DMS53 treated with DMSO at 0.1 percent for 48 hours (cell line): ENCODE results near the gene SLC25A15.

ENCODE experiments used
- DNase-seq: peaks from one replicate; lab custom pipeline; 2025; ENCODE audit not compliant: unreplicated experiment; lab: John Stamatoyannopoulos, UW

SLC25A15 gene

DNA sequence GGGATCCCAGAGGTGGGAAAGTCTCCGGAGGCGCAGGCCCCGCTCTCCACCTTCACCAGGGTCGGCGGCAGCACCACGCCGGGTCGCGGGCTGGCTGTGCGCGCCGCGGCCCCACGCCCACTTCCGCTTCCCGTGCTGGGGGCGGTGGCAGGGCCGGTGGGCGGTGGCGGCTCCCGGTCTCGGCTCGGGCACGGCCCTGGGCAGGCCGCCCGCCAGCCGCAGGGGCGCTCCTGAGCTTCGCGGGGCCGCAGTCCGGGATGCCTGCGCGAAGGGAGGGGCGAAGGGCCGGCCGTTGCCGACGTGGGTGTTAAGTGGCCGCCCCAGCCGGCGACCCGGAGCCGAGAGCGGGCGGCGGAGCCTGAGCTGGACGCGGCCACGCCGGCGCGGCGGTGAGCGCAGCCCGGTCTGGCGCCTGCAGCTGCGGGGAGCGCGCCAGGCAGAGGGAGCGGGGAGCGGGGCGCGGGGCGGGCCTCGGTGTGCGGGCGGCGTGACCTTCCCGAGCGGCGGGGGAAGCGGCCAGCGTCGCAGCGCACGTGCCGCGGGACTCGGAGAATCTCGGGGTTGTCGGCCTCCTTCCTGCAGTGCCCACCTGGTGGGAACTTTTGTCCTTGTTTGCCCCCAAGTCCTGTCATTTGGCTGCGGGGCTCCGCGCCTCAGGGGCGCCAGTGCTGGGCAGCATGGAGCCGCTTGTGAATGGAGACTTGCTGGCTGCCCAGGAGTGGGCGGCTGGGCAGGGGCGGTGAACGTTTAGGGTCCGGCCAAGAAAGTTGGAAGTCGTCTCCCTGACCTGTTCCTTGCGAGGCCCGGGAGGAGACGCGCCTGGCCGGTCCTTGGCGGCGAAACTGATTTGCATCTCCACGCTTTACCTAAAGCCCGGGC is at the start of gene SLC25A15:
SLC25A15 (plus strand) TSS at position 337 of the 879 bp plus-strand sequence. CDS start 3,616 bp downstream, outside the sequence.
- DNase-seq = peak; percentile 44

DNA sequence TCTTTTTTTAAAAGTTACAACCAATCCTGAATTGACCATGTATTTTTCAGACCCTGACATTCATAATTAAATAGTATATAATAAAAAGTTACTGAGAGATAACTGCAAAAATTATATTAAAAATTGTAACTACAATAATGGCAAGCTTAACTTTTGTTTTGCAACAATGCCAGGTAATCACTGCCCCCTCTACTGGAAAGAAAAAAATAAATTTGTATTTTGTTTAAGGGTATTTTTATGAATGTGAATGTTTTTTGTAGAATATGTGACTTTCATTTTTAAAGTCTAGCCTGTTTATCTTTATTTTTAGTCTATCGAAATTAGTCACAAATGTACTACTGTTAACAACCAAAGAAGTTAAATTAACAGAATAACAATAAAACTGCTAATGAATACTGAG is 40.1 kb upstream of the SLC25A15 start:
- no peak for DNase-seq

DNA sequence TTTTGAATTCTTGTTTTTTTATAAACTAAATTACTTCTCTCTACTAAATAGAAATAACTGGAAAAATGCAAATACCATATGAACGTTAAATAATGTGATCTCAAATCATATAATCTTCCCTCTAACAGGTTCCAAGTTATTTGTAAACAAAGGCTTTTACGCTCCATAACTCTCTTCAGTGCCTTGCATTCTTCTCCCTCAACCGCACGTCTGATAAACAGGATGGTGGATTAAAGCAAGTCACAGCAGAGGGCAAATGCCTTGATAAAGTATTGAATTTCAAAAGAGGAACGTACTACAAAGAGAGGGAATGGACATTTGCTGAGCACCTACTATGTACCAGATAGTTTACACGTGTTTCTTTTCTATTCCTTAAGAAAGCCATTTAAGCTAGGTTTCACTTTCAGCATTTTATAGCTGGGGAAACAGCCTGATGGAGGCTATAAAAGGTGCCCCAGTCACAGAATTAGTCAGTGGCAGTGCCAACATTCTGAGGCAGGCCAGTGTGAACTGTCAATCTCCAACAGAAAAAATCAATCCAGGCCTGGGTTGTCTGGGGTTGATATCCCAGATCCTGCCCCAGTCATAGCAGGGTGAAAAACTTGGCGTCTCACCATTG is 34.2 kb upstream of the SLC25A15 start:
- DNase-seq = no peak

GRCh38 chr13:40756042-40756441 is 33.4 kb upstream of the SLC25A15 start:
- no peak for DNase-seq

GRCh38 chr13:40758811-40759210 is 30.6 kb upstream of the SLC25A15 start:
- no peak for DNase-seq

GRCh38 chr13:40762849-40763248 is 26.6 kb upstream of the SLC25A15 start:
- DNase-seq = no peak

GRCh38 chr13:40764587-40765403 is 24.6 kb upstream of the SLC25A15 start:
- DNase-seq = no peak

DNA sequence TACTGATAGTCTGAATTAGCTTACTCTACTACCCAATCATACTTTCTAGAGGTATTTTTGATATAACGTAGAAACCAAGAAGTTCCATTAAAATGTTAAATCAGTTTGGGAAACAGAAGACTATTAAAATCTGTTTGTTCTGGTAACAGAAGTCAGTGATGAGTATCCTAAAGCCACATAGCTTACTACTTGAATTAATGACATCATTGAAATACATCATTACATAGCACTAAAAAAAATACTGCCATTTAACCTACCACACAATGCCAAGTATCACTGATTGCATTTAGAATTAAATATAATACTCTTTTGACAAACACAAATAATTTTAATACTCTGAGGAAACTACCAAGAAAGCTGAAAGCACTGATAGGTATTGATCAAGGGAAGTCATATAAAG is 23.8 kb upstream of the SLC25A15 start:
- no peak for DNase-seq

DNA sequence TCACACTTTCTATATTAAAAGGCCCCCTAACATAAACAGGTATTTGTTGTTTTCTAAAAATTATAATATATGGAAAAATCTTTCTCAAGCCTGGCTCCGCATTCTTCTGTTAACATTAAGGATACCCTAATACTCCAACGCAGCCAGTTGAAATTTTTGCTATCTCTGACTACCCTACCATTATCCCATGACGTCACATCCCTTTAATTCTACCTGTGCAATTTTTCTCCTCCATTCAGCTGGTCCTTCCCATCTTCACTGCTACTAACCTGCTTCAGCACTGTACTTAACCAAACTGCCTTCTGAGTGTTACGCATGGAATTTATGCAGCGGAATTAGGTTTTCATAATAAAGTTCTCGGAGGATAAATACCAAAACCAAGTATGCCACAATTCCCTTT is 19.4 kb upstream of the SLC25A15 start:
- no peak for DNase-seq

DNA sequence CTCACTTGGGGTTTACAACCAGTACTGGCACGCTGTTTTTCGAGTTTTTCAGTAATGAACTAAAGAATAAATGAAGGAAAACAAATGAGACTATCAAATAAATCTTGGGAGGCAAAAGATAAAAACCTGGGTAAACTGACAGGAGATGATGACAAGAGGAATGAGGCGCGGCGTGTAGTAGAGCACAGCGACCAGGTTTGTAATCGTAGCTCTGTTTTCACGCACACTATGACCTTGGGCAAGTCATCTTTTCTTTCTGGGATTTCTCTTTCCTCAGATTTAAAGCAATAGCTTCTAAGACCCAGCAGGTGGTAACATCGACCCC is 18.8 kb upstream of the SLC25A15 start:
- DNase-seq = no peak

- peak; percentile 87 for DNase-seq
Measured at GRCh38 chr13:40770934-40771618, 18.3 kb upstream of the SLC25A15 start, which contains the start of gene MRPS31. Gene MRPS31 (minus strand): TSS chr13:40771190. CDS start chr13:40771136, 54 bp downstream.

- DNase-seq = no peak
Measured at GRCh38 chr13:40772765-40773473, 16.5 kb upstream of the SLC25A15 start.

GRCh38 chr13:40774672-40775071 is 14.7 kb upstream of the SLC25A15 start:
- DNase-seq = no peak

DNA sequence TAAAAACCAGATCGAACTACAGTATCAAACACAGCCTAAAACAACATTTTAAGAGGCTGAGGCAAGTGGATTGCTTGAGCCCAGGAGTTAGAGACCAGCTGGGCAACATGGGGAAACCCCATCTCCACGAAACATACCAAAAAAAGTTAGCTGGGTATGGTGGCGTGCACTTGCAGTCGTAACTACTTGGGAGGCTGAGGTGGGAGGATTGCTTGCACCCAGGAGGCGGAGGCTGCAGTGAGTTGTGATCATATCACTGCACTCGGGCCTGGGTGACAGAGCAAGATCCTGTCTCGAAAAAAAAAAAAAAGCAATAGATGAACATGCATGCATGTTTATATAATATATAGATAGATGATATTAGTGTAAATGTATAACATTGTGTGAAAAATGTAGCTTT is 13.2 kb upstream of the SLC25A15 start:
- DNase-seq = no peak

DNA sequence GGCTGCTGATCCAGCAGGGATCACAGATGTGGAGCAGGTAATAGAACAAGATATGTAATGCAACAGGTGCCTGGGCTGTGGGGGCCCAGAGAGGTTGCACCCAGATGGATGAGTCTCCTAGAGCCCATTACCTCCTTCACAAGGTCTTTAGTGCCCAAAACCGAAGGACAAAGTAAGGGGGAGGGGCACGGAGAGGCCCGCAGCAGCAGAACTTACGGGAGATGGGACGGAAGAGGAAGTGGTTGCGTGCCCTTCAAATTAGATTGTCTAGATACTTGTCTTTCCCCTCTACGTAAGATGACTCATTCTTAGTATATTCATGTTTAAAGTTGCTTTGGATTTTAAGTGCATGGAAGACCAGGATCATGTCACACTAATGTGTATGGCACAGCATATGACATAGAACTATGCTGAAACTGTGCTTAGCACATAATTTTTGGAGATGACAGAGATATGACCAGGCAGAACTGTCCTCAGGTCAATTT is 12.7 kb upstream of the SLC25A15 start:
- DNase-seq = peak; percentile 41

DNA sequence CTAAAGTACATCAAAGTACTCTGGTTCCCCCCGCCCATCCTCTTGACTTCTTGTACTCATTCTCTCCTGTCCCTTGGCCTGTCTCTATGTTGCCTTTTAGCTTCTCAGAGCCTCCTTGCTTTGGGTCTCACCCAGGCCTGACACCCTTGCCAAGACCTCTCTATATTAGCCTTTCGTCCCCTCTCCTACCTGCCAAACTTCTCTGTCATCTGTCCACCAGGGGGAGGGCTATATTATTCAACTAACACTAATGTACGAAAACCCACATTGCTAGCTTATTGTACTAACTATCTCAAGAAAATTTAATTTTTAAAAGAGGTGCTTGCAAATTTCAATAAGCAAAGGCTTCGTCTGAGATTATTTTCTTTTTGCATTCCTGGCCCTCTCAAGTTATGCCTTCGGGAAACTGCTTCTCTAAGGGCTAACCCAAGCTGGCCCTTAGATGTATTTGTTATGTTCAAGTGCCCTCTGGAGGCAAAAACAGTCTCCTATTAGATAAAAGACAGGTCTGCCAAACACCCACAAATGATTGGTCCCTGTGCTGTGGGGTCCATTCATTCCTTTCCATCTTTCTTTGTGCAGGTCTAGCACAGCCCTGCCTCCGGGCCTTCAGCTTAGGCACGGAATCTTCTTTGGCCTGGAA is 12.1 kb upstream of the SLC25A15 start:
- DNase-seq = peak; percentile 49

DNA sequence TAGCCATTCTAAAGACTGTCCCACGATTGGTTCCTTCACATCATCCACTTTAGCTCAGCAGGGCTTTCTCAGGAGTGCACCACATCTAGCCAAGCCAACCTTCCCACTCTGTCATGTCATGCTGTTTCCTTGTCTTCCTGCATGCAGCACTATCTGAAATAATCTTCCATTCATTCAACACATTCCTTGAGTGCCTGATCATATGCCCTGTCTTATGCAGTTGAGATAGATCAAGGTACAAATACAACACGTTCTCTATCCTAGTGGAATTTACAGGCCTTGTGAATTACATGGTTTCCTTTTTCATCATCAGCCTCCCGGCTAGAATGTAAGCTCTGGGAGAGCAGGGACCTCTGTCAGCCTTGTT is 11.6 kb upstream of the SLC25A15 start:
- no peak for DNase-seq

DNA sequence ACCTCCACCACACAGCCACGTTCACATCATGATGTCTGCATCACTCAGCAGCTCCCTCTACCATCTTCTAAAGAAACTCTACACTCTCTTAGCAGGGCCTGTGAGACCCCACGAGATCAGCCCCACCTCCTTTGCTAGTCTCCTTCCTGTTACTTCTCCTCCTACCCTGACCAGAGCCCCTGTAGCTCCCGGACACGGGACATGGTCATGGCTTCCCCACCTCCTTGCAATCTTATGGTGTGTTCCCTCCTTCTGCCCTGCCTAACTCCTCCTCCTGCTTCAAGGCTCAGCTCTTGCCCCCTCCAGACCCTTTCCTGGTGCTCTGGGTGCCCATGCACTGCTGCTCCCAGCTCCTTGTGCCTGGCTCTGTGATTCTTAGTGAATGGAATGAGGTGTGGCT is 10.4 kb upstream of the SLC25A15 start:
- no peak for DNase-seq

DNA sequence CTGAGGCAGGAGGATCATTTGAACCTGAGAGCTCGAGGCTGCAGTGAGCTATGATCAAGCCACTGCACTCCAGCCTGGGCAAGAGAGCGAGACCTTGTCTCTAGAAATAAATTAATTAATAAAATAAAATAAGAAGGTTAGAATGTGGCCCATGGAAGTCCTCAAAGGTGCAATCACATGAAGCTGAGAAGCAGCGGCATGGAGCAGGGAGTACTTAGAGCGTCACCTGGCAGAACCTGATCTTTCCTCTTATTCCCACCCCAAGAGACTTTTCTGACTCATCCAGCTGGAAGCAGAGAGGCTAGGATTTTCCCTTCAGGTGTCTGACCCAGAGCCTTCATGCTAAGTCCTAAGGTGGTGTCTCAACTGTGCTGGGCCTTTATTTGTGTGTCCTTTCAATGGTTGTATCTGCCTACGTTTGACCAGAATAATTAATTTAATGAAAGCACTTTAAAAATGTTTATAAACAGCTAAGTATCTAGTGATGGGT is 9.6 kb upstream of the SLC25A15 start:
- DNase-seq = no peak
